OCI-LY7 (cell line): ENCODE results near the gene TAGLN3. TPM values are rescaled to one million over a fixed set of nuclear protein-coding genes. Genes with fewer than 3 reads are reported as not detected.
"Not testable (repeated sequence)": the region's sequence is repeated elsewhere in the genome, so short reads cannot be mapped to it uniquely, and the experiment has no call there.

Experiments used
- BruUV-seq: library from RNA; stranded (reverse); fragments of 400-500 nt; replicated peaks from 2 replicates; lab custom pipeline; 2021; lab: Mats Ljungman, UMichigan
- CTCF ChIA-PET: fragments of 300-600 bp; sonication (Branson Sonifier 250); formaldehyde crosslinking; loops from one replicate; lab custom pipeline; 2022; ENCODE audit warnings: antibody characterized with exemption; ENCODE audit not compliant: unreplicated experiment; lab: Charles Lee
- POLR2A ChIA-PET: fragments of 300-600 bp; sonication (Branson Sonifier 250); formaldehyde crosslinking; loops from one replicate; lab custom pipeline; 2022; ENCODE audit warnings: antibody characterized with exemption; lab: Charles Lee
- DNase-seq: peaks from one replicate; pipeline ENCODE4 v3.0.0-alpha.2; 2015; ENCODE audit warnings: low spot score
- H2AFZ ChIP-seq: fragments of 200-600 bp; sonication (generic), shearing (Covaris generic); 2 replicates; pipeline ENCODE4 v1.6.1; 2014; ENCODE audit warnings: mild to moderate bottlenecking, antibody characterized with exemption, low read length, moderate library complexity
- H3K27ac ChIP-seq: fragments of 200-600 bp; sonication (generic); 2 replicates; pipeline ENCODE4 v1.5.1; 2014; ENCODE audit warnings: mixed run types, low read depth, mild to moderate bottlenecking, moderate library complexity, low read length, inconsistent platforms; ENCODE audit not compliant: poor library complexity, severe bottlenecking
- H3K36me3 ChIP-seq: fragments of 200-600 bp; sonication (generic); 2 replicates; pipeline ENCODE4 v1.6.1; 2014; ENCODE audit warnings: mild to moderate bottlenecking, antibody characterized with exemption, low read length, moderate library complexity, mixed read lengths; ENCODE audit not compliant: insufficient read depth
- H3K4me1 ChIP-seq: fragments of 200-600 bp; sonication (generic); 2 replicates; pipeline ENCODE4 v1.5.1; 2014; ENCODE audit warnings: mild to moderate bottlenecking, low read length; ENCODE audit not compliant: insufficient read depth, poor library complexity, severe bottlenecking
- H3K4me2 ChIP-seq: fragments of 200-600 bp; sonication (generic); 2 replicates; pipeline ENCODE4 v1.6.1; 2014; ENCODE audit warnings: mild to moderate bottlenecking, low read length
- H3K4me3 ChIP-seq: fragments of 200-600 bp; sonication (generic); 2 replicates; pipeline ENCODE4 v1.5.1; 2014; ENCODE audit warnings: mild to moderate bottlenecking, low read depth, low read length; ENCODE audit not compliant: poor library complexity, severe bottlenecking
- H3K79me2 ChIP-seq: fragments of 200-600 bp; sonication (generic); 2 replicates; pipeline ENCODE4 v1.6.1; 2016; ENCODE audit warnings: low read depth, mild to moderate bottlenecking, low read length, moderate library complexity, mixed read lengths; ENCODE audit not compliant: insufficient read depth
- H3K9me2 ChIP-seq: fragments of 200-600 bp; sonication (generic); 2 replicates; pipeline ENCODE4 v1.6.1; 2016; ENCODE audit warnings: mild to moderate bottlenecking, low read length, mixed read lengths; ENCODE audit not compliant: insufficient read depth
- H3K9me3 ChIP-seq: fragments of 200-600 bp; sonication (generic); 2 replicates; pipeline ENCODE4 v1.6.1; 2014; ENCODE audit warnings: mild to moderate bottlenecking, mixed run types, low read length, mixed read lengths
- H4K20me1 ChIP-seq: fragments of 200-600 bp; sonication (generic); 2 replicates; pipeline ENCODE4 v1.6.1; 2014; ENCODE audit warnings: mild to moderate bottlenecking, antibody characterized with exemption, low read length, moderate library complexity, mixed read lengths; ENCODE audit not compliant: insufficient read depth
- CTCF ChIP-seq: fragments of 200-600 bp; sonication (generic); conservative IDR thresholded peaks from 2 replicates; pipeline ENCODE4 v1.5.1; 2014; ENCODE audit warnings: mild to moderate bottlenecking, antibody characterized with exemption, low read length, moderate library complexity, mixed read lengths
- EZH2phosphoT487 ChIP-seq: fragments of 200-600 bp; sonication (generic); IDR thresholded peaks from 2 replicates; pipeline ENCODE4 v1.6.1; 2018; ENCODE audit warnings: low read depth, borderline replicate concordance, mild to moderate bottlenecking, mixed run types, antibody characterized with exemption, low read length, moderate library complexity, mixed read lengths
- intact Hi-C: fragments of 100-400 bp; cut with micrococcal nuclease; formaldehyde crosslinking; loops from one replicate; pipeline ENCODE4 v1.10.0; 2022; ENCODE audit not compliant: unreplicated experiment
- total RNA-seq, 2 experiments: library from RNA; depleted of rRNA in 1 of 2; stranded (reverse); fragments of >200 nt in 1 of 2; shearing (Covaris generic) in 1 of 2; gene quantifications; 2 replicates each; pipeline ENCODE4 v1.2.3, GENCODE V29; 2014 to 2022

TAGLN3 gene
- total RNA-seq, 2 experiments from 2014 or later, result not detected

DNA sequence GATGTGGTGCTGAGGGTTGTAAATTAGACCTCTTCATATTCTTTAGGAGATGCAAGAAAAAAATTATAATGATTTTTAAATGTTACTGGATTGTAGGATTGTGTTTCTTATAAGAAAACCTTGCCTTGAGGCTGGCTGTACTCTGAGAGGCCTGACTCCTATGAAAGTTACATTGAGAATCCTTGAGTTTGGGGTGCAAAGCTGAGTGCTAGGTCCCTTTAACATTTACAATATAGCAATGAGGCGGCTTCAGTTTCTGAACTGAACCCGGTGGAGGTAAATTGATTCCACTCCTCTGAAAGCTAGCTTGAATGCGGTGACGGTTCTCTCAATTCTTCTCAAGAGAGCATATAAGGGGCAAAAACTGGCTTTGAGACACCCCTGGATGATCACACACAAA lies 35.7 kb downstream of the TAGLN3 start, which contains the start of gene TMPRSS7:
TSS of gene TMPRSS7 (plus strand) at position 301 of the 400 bp plus-strand sequence. CDS start 110 bp downstream, outside the sequence.
- no peaks in the 10 kb centered on the region for H3K36me3 ChIP-seq
- ChIA-PET POLR2A (no interaction called here), CTCF (no interaction called here)
- H3K79me2 ChIP-seq, result no peaks in the 10 kb centered on the region
- no peak within 1 kb of the TSS for H3K4me2 ChIP-seq
- peaks cover 12% of the 10 kb centered on the region for H3K4me1 ChIP-seq
- TF ChIP-seq EZH2phosphoT487, result no peak
- TF ChIP-seq CTCF, result no peak
- no peak within 1 kb of the TSS for H2AFZ ChIP-seq
- no peak for DNase-seq
- intact Hi-C loops, result no loop called here
- H4K20me1 ChIP-seq, result no peaks in the 10 kb centered on the region
- no peaks in the 10 kb centered on the region for H3K9me2 ChIP-seq
- H3K9me3 ChIP-seq, result no peaks in the 10 kb centered on the region
- no peak within 1 kb of the TSS for H3K27ac ChIP-seq
- no peak within 1 kb of the TSS for H3K4me3 ChIP-seq
- BruUV-seq, result no TSS peak

DNA sequence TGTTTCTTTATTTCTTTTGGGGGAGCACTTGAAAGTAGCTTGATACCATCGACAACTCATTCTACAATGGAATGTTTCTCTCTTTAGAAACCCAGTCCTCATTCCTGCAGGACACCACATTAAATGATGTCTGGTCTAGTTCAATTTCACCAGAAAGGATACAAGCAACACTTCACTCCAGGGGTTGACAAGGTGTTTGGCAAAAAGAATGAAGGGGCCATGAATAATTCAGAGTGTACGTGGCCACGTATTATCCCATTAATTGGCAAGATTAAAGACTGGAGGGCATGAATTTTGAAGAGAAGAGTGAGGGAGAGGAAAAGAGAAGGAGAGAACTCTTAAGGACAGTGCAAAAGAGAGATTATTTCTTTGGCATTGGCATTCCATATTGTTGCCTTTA lies 36.5 kb downstream of the TAGLN3 start:
- H4K20me1 ChIP-seq, result no peaks in the 10 kb centered on the region
- H3K36me3 ChIP-seq, result no peaks in the 10 kb centered on the region
- no peak for TF ChIP-seq EZH2phosphoT487
- no peak for TF ChIP-seq CTCF
- no peaks in the 10 kb centered on the region for H3K79me2 ChIP-seq
- no TSS peak for BruUV-seq
- CTCF ChIA-PET, result no interaction called here
- no peak overlapping the region for H3K4me3 ChIP-seq
- peaks cover 14% of the 10 kb centered on the region for H3K4me1 ChIP-seq
- H3K27ac ChIP-seq, result no peak overlapping the region
- H3K9me2 ChIP-seq, result no peaks in the 10 kb centered on the region
- POLR2A ChIA-PET, result interaction anchor here (1.2 kb wide), 1 partner anchor 28 kb away, joined by 3 read pairs; no protein-coding TSS in a partner anchor
- DNase-seq, result no peak
- H3K4me2 ChIP-seq, result no peak overlapping the region
- intact Hi-C loops, result no loop called here
- no peaks in the 10 kb centered on the region for H3K9me3 ChIP-seq
- no peak overlapping the region for H2AFZ ChIP-seq

DNA sequence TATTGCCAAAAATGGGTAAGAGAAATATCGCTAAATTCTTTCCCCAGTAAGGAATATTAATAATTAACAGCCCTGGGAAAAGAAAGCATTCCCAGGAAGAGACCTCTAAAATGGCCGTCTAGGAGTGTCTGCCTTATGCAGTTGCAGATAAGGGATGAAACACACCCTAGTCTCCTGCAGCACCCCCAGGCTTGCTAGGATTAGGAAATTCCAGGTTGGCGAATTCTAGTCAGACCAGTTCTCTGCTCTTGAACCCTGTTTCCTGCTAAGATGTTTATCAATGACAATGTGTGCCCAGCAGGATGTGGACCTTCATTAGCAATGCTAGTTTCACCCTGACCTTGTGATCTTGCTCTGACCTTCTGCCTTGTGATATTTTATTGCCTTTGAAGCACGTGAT lies 38.5 kb downstream of the TAGLN3 start:
- H3K79me2 ChIP-seq, BruUV-seq, H2AFZ ChIP-seq, DNase-seq, H3K36me3 ChIP-seq, POLR2A ChIA-PET, H3K9me3 ChIP-seq, H4K20me1 ChIP-seq, CTCF ChIA-PET, H3K27ac ChIP-seq, H3K9me2 ChIP-seq, H3K4me2 ChIP-seq, H3K4me3 ChIP-seq, intact Hi-C loops: not testable (repeated sequence)
- peaks cover 14% of the 10 kb centered on the region for H3K4me1 ChIP-seq
